Loucy (cell line): Measurements from ENCODE around the gene RTP2.

Source experiments
- H2AFZ ChIP-seq: fragments of 200-600 bp; sonication (generic); 2 replicates; pipeline ENCODE4 v1.6.0; 2016; ENCODE audit warnings: antibody characterized with exemption, mild to moderate bottlenecking, low read length, moderate library complexity
- H3F3A ChIP-seq: fragments of 200-600 bp; 2 replicates; pipeline ENCODE4 v1.6.0; 2016; ENCODE audit warnings: antibody characterized with exemption, low read depth, mild to moderate bottlenecking
- H3K27me3 ChIP-seq: fragments of 200-600 bp; sonication (generic); 2 replicates; pipeline ENCODE4 v1.6.1; 2014; ENCODE audit warnings: low read length, mild to moderate bottlenecking; ENCODE audit not compliant: insufficient read depth, poor library complexity, severe bottlenecking
- H3K36me3 ChIP-seq: fragments of 200-600 bp; sonication (generic); 2 replicates; pipeline ENCODE4 v1.6.1; 2016; ENCODE audit warnings: low read length; ENCODE audit not compliant: insufficient read depth
- H3K4me1 ChIP-seq: fragments of 200-600 bp; sonication (generic); 2 replicates; pipeline ENCODE4 v1.5.1; 2014; ENCODE audit warnings: low read length, mild to moderate bottlenecking; ENCODE audit not compliant: insufficient read depth, poor library complexity, severe bottlenecking
- H3K4me2 ChIP-seq: fragments of 200-600 bp; sonication (generic); 2 replicates; pipeline ENCODE4 v1.6.0; 2014; ENCODE audit warnings: antibody characterized with exemption, low read length, low read depth, mild to moderate bottlenecking; ENCODE audit not compliant: poor library complexity, severe bottlenecking
- H3K4me3 ChIP-seq: fragments of 200-600 bp; sonication (generic); 2 replicates; pipeline ENCODE4 v1.5.1; 2014; ENCODE audit warnings: low read length, mild to moderate bottlenecking, mixed read lengths; ENCODE audit not compliant: poor library complexity, severe bottlenecking
- H3K79me2 ChIP-seq: fragments of 200-600 bp; sonication (generic); 2 replicates; pipeline ENCODE4 v1.6.1; 2014; ENCODE audit warnings: low read length; ENCODE audit not compliant: insufficient read depth
- H3K9ac ChIP-seq: fragments of 200-600 bp; sonication (generic); 2 replicates; pipeline ENCODE4 v1.6.0; 2014; ENCODE audit warnings: mild to moderate bottlenecking, low read depth, low read length, moderate library complexity; ENCODE audit not compliant: poor library complexity, severe bottlenecking
- H3K9me2 ChIP-seq: fragments of 200-600 bp; sonication (generic); replicated peaks from 2 replicates; pipeline ENCODE4 v1.6.1; 2016; ENCODE audit warnings: low read depth, low read length, mixed read lengths
- H3K9me3 ChIP-seq: fragments of 200-600 bp; sonication (generic); 2 replicates; pipeline ENCODE4 v1.6.1; 2014; ENCODE audit warnings: mild to moderate bottlenecking, antibody characterized with exemption, low read length, low read depth; ENCODE audit not compliant: insufficient read depth
- H4K20me1 ChIP-seq: fragments of 200-600 bp; sonication (generic); 2 replicates; pipeline ENCODE4 v1.6.0; 2014; ENCODE audit warnings: antibody characterized with exemption, low read length, mild to moderate bottlenecking; ENCODE audit not compliant: insufficient read depth, poor library complexity, severe bottlenecking
- EZH2phosphoT487 ChIP-seq: fragments of 200-600 bp; IDR thresholded peaks from 2 replicates; pipeline ENCODE4 v1.6.1; 2018; ENCODE audit warnings: antibody characterized with exemption, mild to moderate bottlenecking, moderate library complexity, borderline replicate concordance
- TF ChIP-seq, protein P1 (sequence below): fragments of 200-600 bp; sonication (generic); conservative IDR thresholded peaks from 2 replicates; pipeline ENCODE4 v1.5.1; 2014; ENCODE audit warnings: mild to moderate bottlenecking, antibody characterized with exemption, low read length

The RTP2 gene

DNA sequence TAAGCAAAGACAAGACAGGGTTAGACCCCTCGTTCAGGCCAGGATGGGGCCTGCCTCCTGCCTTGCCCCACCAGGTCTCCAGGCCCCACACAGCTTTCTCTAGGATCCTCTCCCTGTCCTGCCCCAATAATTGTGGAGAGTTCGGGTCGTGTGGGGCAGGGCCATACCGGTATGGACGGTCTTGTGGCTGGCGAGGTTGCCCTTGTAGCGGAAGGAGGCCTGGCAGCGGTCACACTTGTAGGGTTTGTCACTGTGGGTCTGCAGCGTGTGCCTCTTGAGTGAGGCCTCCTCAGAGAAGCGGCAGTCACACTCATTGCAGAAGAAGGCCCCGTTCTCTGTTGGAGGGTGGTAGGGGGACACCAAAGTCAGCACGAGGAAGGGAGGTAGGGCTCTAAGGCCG is 24.2 kb upstream of the RTP2 start:
- Histone ChIP-seq H3K4me3 (no peak overlapping the region), H3K4me1 (peaks cover 8% of the 10 kb centered on the region), H3F3A (no peaks in the 10 kb centered on the region), H3K9me3 (no peaks in the 10 kb centered on the region), H4K20me1 (no peaks in the 10 kb centered on the region), H2AFZ (no peak overlapping the region), H3K9me2 (no peaks in the 10 kb centered on the region), H3K79me2 (no peaks in the 10 kb centered on the region), H3K27me3 (no peaks in the 10 kb centered on the region), H3K36me3 (peaks cover 98% of the 10 kb centered on the region), H3K9ac (no peak overlapping the region), H3K4me2 (no peak overlapping the region)
- TF ChIP-seq EZH2phosphoT487: no peak
- TF ChIP-seq, protein P1, sequence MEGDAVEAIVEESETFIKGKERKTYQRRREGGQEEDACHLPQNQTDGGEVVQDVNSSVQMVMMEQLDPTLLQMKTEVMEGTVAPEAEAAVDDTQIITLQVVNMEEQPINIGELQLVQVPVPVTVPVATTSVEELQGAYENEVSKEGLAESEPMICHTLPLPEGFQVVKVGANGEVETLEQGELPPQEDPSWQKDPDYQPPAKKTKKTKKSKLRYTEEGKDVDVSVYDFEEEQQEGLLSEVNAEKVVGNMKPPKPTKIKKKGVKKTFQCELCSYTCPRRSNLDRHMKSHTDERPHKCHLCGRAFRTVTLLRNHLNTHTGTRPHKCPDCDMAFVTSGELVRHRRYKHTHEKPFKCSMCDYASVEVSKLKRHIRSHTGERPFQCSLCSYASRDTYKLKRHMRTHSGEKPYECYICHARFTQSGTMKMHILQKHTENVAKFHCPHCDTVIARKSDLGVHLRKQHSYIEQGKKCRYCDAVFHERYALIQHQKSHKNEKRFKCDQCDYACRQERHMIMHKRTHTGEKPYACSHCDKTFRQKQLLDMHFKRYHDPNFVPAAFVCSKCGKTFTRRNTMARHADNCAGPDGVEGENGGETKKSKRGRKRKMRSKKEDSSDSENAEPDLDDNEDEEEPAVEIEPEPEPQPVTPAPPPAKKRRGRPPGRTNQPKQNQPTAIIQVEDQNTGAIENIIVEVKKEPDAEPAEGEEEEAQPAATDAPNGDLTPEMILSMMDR: no peak

DNA sequence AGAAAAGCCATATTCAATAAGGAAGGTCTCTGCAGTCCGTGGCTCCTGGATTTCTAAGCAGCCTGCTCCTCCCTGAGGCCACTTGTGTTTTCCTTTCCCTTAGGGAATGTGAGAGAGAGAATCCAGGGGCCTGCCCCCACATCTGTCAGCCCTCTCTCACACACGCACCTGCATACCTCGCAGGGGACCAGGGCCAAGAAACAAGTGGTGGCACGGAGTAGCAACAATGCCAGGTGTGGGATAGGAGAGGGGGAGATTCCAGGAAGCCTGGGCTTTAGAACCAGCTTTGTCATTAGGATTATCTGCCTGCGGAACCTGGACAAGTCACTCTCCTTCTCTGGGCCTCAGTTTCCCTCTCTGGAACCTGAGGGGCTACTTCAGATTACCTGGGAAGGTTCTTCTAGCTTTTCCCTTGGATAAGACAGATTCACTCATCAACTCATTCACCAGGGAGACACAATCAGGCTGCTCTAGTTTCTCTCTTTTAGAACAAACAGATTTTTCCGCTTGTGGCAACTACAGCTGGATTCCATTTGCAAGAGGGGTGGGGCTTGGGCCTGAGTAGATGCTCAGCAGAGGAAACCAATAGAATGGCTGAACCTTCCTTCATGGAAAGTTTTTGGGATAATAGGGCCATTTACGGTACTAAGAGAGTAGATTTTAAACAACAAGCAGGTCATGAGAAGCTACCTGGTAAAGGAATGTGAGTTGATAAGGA is 23.5 kb upstream of the RTP2 start:
- Histone ChIP-seq H3K4me1 (peaks cover 7% of the 10 kb centered on the region), H3K4me2 (no peak overlapping the region), H3K79me2 (no peaks in the 10 kb centered on the region), H3K4me3 (no peak overlapping the region), H4K20me1 (no peaks in the 10 kb centered on the region), H3F3A (no peaks in the 10 kb centered on the region), H3K9me3 (no peaks in the 10 kb centered on the region), H2AFZ (no peak overlapping the region), H3K27me3 (no peaks in the 10 kb centered on the region), H3K9me2 (no peaks in the 10 kb centered on the region), H3K9ac (no peak overlapping the region), H3K36me3 (peaks cover 98% of the 10 kb centered on the region)
- TF ChIP-seq, protein P1: no peak
- no peak for TF ChIP-seq EZH2phosphoT487

DNA sequence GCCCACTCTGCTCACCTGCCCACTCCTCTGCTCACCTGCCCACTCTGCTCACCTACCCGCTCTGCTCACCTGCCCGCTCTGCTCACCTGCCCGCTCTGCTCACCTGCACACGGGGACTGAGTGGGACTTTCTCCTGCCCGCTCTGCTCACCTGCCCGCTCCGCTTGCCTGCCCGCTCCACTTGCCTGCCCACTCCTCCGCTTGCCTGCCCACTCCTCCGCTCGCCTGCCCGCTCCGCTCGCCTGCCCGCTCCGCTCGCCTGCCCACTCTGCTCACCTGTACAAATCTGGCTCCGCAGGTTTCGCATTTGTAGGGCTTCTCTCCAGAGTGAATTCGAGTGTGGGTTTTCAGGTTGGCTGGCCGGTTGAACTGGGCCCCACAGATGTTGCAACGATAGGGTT is 22.9 kb upstream of the RTP2 start:
- no peak overlapping the region for H3K9ac ChIP-seq
- H3F3A ChIP-seq: no peaks in the 10 kb centered on the region
- H4K20me1 ChIP-seq: no peaks in the 10 kb centered on the region
- no peaks in the 10 kb centered on the region for H3K9me2 ChIP-seq
- no peaks in the 10 kb centered on the region for H3K79me2 ChIP-seq
- no peak overlapping the region for H3K4me3 ChIP-seq
- no peak for TF ChIP-seq EZH2phosphoT487
- TF ChIP-seq, protein P1: no peak
- no peaks in the 10 kb centered on the region for H3K9me3 ChIP-seq
- peaks cover under 1% of the 10 kb centered on the region for H3K4me1 ChIP-seq
- H2AFZ ChIP-seq: no peak overlapping the region
- no peaks in the 10 kb centered on the region for H3K27me3 ChIP-seq
- H3K4me2 ChIP-seq: no peak overlapping the region
- H3K36me3 ChIP-seq: peaks cover 97% of the 10 kb centered on the region
